Loucy (cell line): ENCODE data around the gene ANKRD40.

Source experiments
- H2AFZ ChIP-seq: fragments of 200-600 bp; sonication (generic); 2 replicates; pipeline ENCODE4 v1.6.0; 2016; ENCODE audit warnings: antibody characterized with exemption, mild to moderate bottlenecking, low read length, moderate library complexity
- H3F3A ChIP-seq: fragments of 200-600 bp; 2 replicates; pipeline ENCODE4 v1.6.0; 2016; ENCODE audit warnings: antibody characterized with exemption, low read depth, mild to moderate bottlenecking
- H3K27me3 ChIP-seq: fragments of 200-600 bp; sonication (generic); 2 replicates; pipeline ENCODE4 v1.6.1; 2014; ENCODE audit warnings: low read length, mild to moderate bottlenecking; ENCODE audit not compliant: insufficient read depth, poor library complexity, severe bottlenecking
- H3K36me3 ChIP-seq: fragments of 200-600 bp; sonication (generic); 2 replicates; pipeline ENCODE4 v1.6.1; 2016; ENCODE audit warnings: low read length; ENCODE audit not compliant: insufficient read depth
- H3K4me1 ChIP-seq: fragments of 200-600 bp; sonication (generic); 2 replicates; pipeline ENCODE4 v1.5.1; 2014; ENCODE audit warnings: low read length, mild to moderate bottlenecking; ENCODE audit not compliant: insufficient read depth, poor library complexity, severe bottlenecking
- H3K4me2 ChIP-seq: fragments of 200-600 bp; sonication (generic); 2 replicates; pipeline ENCODE4 v1.6.0; 2014; ENCODE audit warnings: antibody characterized with exemption, low read length, low read depth, mild to moderate bottlenecking; ENCODE audit not compliant: poor library complexity, severe bottlenecking
- H3K4me3 ChIP-seq: fragments of 200-600 bp; sonication (generic); 2 replicates; pipeline ENCODE4 v1.5.1; 2014; ENCODE audit warnings: low read length, mild to moderate bottlenecking, mixed read lengths; ENCODE audit not compliant: poor library complexity, severe bottlenecking
- H3K79me2 ChIP-seq: fragments of 200-600 bp; sonication (generic); 2 replicates; pipeline ENCODE4 v1.6.1; 2014; ENCODE audit warnings: low read length; ENCODE audit not compliant: insufficient read depth
- H3K9ac ChIP-seq: fragments of 200-600 bp; sonication (generic); 2 replicates; pipeline ENCODE4 v1.6.0; 2014; ENCODE audit warnings: mild to moderate bottlenecking, low read depth, low read length, moderate library complexity; ENCODE audit not compliant: poor library complexity, severe bottlenecking
- H3K9me2 ChIP-seq: fragments of 200-600 bp; sonication (generic); replicated peaks from 2 replicates; pipeline ENCODE4 v1.6.1; 2016; ENCODE audit warnings: low read depth, low read length, mixed read lengths
- H3K9me3 ChIP-seq: fragments of 200-600 bp; sonication (generic); 2 replicates; pipeline ENCODE4 v1.6.1; 2014; ENCODE audit warnings: mild to moderate bottlenecking, antibody characterized with exemption, low read length, low read depth; ENCODE audit not compliant: insufficient read depth
- H4K20me1 ChIP-seq: fragments of 200-600 bp; sonication (generic); 2 replicates; pipeline ENCODE4 v1.6.0; 2014; ENCODE audit warnings: antibody characterized with exemption, low read length, mild to moderate bottlenecking; ENCODE audit not compliant: insufficient read depth, poor library complexity, severe bottlenecking
- EZH2phosphoT487 ChIP-seq: fragments of 200-600 bp; IDR thresholded peaks from 2 replicates; pipeline ENCODE4 v1.6.1; 2018; ENCODE audit warnings: antibody characterized with exemption, mild to moderate bottlenecking, moderate library complexity, borderline replicate concordance
- TF ChIP-seq, protein P1 (sequence below): fragments of 200-600 bp; sonication (generic); conservative IDR thresholded peaks from 2 replicates; pipeline ENCODE4 v1.5.1; 2014; ENCODE audit warnings: mild to moderate bottlenecking, antibody characterized with exemption, low read length

Gene ANKRD40

DNA sequence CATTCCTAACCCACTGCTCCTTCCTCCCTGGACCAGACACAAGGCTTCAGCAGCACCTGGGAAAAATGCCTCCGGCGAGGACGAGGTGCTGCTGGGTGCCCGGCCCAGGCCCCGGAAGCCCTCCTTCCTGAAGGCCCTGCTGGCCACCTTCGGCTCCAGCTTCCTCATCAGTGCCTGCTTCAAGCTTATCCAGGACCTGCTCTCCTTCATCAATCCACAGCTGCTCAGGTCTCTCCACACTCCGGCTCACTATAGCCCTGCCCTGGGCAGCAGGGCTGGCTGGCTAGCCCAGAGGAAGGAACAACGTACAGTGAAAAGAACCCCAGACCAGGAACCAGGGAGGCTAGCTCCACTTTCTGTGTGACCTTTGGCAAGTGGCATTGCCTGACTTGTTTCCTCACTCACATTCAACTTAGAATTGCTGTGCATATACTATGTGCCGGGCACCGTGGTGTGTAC is 46.8 kb downstream of the ANKRD40 start:
- Histone ChIP-seq H3K4me3 (no peak overlapping the region), H3K9ac (peak overlapping the region; percentile 31), H4K20me1 (no peaks in the 10 kb centered on the region), H2AFZ (0 out of 2 replicates have a peak overlapping the region, but pooled peaks have one; percentile 54), H3K9me2 (no peaks in the 10 kb centered on the region), H3K9me3 (no peaks in the 10 kb centered on the region), H3K4me2 (peak overlapping the region; percentile 52), H3K4me1 (peaks cover 36% of the 10 kb centered on the region), H3F3A (no peaks in the 10 kb centered on the region), H3K36me3 (no peaks in the 10 kb centered on the region), H3K79me2 (no peaks in the 10 kb centered on the region), H3K27me3 (no peaks in the 10 kb centered on the region)
- no peak for TF ChIP-seq EZH2phosphoT487
- TF ChIP-seq, protein P1, sequence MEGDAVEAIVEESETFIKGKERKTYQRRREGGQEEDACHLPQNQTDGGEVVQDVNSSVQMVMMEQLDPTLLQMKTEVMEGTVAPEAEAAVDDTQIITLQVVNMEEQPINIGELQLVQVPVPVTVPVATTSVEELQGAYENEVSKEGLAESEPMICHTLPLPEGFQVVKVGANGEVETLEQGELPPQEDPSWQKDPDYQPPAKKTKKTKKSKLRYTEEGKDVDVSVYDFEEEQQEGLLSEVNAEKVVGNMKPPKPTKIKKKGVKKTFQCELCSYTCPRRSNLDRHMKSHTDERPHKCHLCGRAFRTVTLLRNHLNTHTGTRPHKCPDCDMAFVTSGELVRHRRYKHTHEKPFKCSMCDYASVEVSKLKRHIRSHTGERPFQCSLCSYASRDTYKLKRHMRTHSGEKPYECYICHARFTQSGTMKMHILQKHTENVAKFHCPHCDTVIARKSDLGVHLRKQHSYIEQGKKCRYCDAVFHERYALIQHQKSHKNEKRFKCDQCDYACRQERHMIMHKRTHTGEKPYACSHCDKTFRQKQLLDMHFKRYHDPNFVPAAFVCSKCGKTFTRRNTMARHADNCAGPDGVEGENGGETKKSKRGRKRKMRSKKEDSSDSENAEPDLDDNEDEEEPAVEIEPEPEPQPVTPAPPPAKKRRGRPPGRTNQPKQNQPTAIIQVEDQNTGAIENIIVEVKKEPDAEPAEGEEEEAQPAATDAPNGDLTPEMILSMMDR, result no peak

DNA sequence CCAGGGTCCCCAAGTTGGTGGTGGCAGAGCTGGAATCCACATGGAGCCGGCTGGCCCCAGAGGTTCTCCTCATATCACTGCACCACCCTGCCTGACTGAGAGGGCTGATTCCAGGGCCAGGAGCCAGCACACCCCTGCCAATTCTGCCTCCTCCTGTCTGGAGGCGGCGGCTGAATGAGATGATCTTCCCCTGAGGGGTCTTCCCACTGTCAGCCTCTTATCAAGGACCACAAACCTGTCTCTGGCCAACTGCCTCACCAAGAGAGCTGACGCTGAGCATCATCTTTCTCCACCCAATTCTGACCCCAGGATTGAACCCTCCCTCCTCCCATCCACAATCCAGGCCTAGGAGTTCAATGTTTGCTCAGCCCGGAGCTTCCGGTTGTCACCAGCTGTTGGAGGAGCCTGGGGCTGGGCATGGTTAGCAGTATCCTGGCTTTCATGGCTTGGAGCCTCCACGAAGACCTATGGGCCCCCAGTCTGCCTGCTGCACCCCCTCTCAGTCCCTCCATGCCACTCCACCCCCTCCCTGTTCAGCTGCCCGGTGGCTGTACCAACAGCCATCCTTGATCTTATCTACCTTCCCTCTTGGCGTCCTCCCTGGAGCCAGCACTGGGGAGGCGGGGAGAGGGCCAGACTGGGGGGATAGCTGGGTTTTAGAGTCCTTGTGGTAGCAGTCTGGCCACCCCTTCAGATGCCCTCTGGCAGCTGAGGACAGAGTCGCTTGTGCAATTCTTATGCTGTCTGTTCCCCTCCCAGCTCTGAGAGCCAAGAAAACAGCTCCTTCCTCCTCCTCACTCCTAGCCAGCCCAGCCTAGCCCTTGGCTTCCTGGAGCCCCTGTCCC is 47.5 kb downstream of the ANKRD40 start:
- no peak overlapping the region for H3K4me2 ChIP-seq
- peaks cover 36% of the 10 kb centered on the region for H3K4me1 ChIP-seq
- no peaks in the 10 kb centered on the region for H3K9me3 ChIP-seq
- peak overlapping the region; percentile 31 for H3K9ac ChIP-seq
- TF ChIP-seq, protein P1, result no peak
- no peaks in the 10 kb centered on the region for H3K79me2 ChIP-seq
- no peaks in the 10 kb centered on the region for H3K27me3 ChIP-seq
- H3F3A ChIP-seq, result no peaks in the 10 kb centered on the region
- no peaks in the 10 kb centered on the region for H3K36me3 ChIP-seq
- no peaks in the 10 kb centered on the region for H3K9me2 ChIP-seq
- no peaks in the 10 kb centered on the region for H4K20me1 ChIP-seq
- no peak overlapping the region for H3K4me3 ChIP-seq
- 0 out of 2 replicates have a peak overlapping the region, but pooled peaks have one; percentile 54 for H2AFZ ChIP-seq

DNA sequence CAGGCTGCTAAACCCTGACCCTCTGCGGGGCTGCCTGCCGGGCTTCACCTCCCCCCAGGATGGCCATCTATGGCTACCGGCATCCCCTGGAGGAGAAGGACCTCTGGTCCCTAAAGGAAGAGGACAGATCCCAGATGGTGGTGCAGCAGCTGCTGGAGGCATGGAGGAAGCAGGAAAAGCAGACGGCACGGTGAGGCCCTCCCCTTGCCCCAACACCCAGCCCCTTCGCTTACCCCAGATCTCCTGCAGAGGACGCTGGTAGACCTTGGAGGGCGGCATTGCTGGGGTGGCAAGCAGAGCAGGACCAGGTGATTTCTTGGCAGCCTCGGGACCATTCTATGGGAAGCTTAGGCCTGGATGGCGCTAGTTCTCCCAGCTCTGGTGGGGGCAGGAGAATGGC is 48.5 kb downstream of the ANKRD40 start:
- Histone ChIP-seq H3K27me3 (no peaks in the 10 kb centered on the region), H3K9me3 (no peaks in the 10 kb centered on the region), H3K79me2 (no peaks in the 10 kb centered on the region), H3F3A (no peaks in the 10 kb centered on the region), H3K4me2 (no peak overlapping the region), H3K9me2 (no peaks in the 10 kb centered on the region), H4K20me1 (no peaks in the 10 kb centered on the region), H2AFZ (no peak overlapping the region), H3K36me3 (no peaks in the 10 kb centered on the region), H3K4me1 (peaks cover 36% of the 10 kb centered on the region), H3K4me3 (no peak overlapping the region), H3K9ac (no peak overlapping the region)
- TF ChIP-seq, protein P1, result no peak
- TF ChIP-seq EZH2phosphoT487, result no peak
